ENCODE measurements around the gene TMEM51.

TMEM51 gene

GRCh38 chr1:15207829-15208429 lies 54.4 kb downstream of the TMEM51 start:
- no peak overlapping the region for H3K4me3 ChIP-seq (ENCODE audit: low read length)
- TF ChIP-seq CTCF (IDR thresholded peaks at IDR 0.05; ENCODE audit: insufficient read depth, low read depth, low read length, missing control alignments) = no peak
- peak; percentile 23 for DNase-seq (ENCODE audit: low read depth)

- TF ChIP-seq CTCF (IDR thresholded peaks at IDR 0.05; ENCODE audit: insufficient read depth, low read depth, low read length, missing control alignments) = no peak
- no peak overlapping the region for H3K4me3 ChIP-seq (ENCODE audit: low read length)
- no peak for DNase-seq (ENCODE audit: low read depth)
Measured at GRCh38 chr1:15210651-15211375, 57.3 kb downstream of the TMEM51 start.

GRCh38 chr1:15211424-15211823 lies 57.9 kb downstream of the TMEM51 start:
- no peak overlapping the region for H3K4me3 ChIP-seq (ENCODE audit: low read length)
- no peak for DNase-seq (ENCODE audit: low read depth)
- TF ChIP-seq CTCF (IDR thresholded peaks at IDR 0.05; ENCODE audit: insufficient read depth, low read depth, low read length, missing control alignments) = no peak

GRCh38 chr1:15212216-15212953 lies 58.8 kb downstream of the TMEM51 start:
- TF ChIP-seq CTCF (IDR thresholded peaks at IDR 0.05; ENCODE audit: insufficient read depth, low read depth, low read length, missing control alignments) = no peak
- DNase-seq (ENCODE audit: low read depth) = no peak
- no peak overlapping the region for H3K4me3 ChIP-seq (ENCODE audit: low read length)

- no peak for TF ChIP-seq CTCF (IDR thresholded peaks at IDR 0.05; ENCODE audit: insufficient read depth, low read depth, low read length, missing control alignments)
- H3K4me3 ChIP-seq (ENCODE audit: low read length) = no peak overlapping the region
- DNase-seq (ENCODE audit: low read depth) = no peak
Measured at GRCh38 chr1:15212954-15213291, 59.4 kb downstream of the TMEM51 start.

- DNase-seq (ENCODE audit: low read depth) = no peak
- TF ChIP-seq CTCF (IDR thresholded peaks at IDR 0.05; ENCODE audit: insufficient read depth, low read depth, low read length, missing control alignments) = no peak
- H3K4me3 ChIP-seq (ENCODE audit: low read length) = no peak overlapping the region
Measured at GRCh38 chr1:15213341-15213821, 59.8 kb downstream of the TMEM51 start.

Data from epithelial cell of esophagus (primary cell).